Measurements from ENCODE around the gene GOLPH3L.
A peak's percentile ranks its signal among the peaks of the same experiment; 100 is the strongest.
"Not testable (repeated sequence)": the region's sequence is repeated elsewhere in the genome, so short reads cannot be mapped to it uniquely, and the experiment has no call there.

GOLPH3L gene

DNA sequence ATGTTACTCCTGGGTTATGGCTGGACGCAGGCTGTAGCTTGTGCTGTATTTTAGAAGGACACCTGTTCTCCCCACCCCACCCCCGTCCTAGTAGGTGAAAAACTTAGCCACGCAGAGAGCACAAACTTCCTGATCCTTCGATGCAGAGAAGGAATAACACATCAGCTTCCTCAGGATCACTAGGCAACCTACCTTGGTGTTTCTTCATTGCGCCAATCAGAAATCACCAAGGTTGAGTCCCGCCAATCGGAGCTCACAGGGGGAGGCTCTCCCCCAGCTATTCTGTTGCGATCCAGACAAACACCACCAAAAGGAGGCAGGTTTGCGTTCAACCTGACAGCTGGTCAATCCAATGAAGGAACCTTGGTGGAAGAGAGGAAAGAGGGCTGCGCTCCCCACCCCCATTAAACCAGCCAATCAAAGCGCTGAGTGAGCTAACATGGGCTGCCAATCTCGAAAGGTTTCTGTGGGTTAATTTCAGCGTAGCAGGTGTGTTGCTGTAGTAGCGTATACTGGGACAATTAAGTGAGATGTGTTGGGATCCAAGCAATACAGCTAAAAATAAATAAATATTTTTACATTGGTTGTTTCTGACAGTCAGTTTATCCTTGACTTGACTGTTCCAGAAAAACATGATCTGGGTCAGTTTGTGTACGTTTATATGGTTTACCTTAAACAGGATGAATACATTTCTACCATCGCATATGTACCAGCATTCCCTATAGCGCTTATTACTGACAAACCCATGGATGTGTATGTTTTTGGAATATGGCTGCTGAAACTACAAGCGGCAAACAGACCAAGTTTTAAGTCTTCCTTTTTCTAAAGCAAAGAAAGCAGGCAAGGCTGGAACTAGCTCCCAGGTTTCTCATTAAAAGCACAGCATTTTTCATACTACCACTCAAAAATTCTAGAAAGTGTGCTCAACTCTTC, at the start of gene GOLPH3L:
GOLPH3L (minus strand) TSS at position 160 of the 933 bp plus-strand sequence. CDS start 2,316 bp downstream, outside the sequence.
- peak; percentile 100 for DNase-seq

DNA sequence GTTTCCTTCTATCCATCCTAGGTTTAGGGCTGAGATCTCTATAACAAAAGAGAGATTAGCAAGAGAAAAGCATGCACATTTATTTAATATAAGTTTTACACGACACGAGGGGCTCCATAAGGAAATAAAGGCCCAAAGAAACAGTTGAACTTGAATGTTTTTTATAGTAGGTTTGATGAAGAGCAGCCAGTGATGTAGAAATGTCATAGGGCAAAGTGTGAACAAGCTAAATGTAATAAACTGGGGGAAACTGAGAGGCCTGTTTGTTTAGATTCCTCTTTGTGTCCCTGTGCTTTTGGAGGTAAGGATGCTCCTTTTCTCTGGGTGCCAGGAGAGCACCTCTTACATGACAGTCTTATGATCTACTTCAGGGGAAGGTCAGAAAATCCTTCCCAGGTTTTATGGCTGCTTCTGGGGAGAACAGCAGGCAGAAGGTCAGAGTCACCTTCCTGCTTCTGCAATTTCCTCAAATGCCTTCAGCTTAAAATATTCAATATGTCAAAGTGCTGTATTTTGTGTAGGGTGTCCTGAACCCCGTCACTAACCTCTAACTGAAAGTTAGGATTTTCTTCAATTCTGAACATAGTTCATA, 33.3 kb upstream of the GOLPH3L start:
- DNase-seq = no peak

DNA sequence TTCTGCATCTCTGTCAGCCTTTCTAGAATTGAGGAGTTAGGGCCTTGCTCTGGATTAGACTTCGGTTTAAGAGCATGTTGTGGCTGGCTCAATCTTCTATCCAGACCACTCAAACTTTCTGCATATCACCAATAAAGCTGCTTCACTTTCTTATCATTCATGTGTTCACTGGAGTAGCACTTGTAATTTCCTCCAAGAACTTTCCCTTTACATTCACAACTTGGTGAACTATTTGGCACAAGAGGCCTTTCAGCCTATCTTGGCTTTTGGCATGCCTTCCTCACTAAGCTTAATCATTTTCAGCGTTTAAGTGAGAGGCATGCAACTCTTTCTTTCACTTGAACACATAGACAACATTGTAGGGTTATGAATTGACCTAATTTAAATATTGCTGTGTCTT, 27.4 kb upstream of the GOLPH3L start:
- DNase-seq = no peak

DNA sequence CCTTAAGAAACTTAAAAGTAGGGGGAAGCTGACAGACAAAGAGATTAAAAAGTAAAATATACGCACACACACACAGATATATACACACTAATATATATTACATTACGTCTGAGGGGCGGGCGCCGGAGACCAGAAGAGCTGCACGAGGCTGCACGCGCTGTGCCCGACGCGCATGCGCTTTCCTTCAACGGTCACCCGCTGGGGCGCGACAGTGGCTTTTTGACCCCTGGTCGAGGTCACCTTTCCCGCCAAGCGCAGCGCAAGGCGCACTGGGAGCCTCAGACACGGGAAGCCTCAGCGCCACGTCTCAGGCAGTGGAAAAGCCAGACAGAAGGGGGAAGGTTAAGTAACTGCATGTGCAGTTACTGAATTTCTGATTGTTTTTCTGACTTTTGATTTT, 23.7 kb upstream of the GOLPH3L start, which contains the start of gene HORMAD1:
HORMAD1 (minus strand) TSS at position 193 of the 400 bp plus-strand sequence. CDS start 1,390 bp downstream, outside the sequence.
- no peak for DNase-seq

DNA sequence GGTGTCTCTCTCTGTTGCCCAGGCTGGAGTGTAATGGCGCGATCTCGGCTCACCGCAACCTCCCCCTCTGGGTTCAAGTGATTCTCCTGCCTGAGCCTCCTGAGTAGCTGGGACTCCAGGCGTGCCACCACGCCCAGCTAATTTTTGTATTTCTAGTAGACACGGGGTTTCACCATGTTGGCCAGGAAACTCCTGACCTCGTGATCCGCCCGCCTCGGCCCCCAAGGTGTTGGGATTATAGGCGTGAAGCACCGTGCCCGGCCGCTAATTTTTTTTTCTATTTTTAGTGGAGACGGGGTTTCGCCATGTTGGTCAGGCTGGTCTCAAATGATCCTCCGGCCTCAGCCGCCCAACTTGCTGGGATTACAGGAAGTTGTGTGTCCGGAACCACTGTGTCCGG, 23.1 kb upstream of the GOLPH3L start:
- no peak for DNase-seq

DNA sequence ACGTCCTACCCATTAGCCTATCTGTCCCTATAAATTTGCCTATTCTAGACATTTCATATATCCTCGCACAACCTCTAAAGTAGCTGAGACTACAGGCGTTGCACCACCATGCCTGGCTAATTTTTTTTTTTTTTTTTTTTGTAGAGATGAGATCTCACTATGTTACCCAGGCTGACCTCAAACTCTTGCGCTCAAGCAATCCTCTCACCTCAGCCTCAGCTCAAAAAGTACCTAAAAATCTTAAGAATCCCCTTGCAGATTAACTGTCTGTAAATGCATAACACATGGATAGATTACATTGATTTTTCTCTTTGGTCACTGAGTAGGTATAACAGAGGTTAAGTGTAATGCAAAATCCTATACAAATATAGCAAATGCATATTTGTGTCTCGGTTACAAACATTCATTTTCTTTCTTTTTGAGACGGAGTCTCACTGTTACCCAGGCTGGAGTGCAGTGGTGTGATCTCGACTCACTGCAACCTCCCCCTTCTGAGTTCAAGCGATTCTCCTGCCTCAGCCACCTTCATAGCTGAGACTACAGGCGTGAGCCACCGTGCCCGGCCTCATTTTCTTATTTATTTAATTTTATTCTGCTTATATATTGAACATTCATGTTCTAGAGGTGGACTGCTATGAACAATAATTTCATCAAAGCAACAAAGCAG, 21.4 kb upstream of the GOLPH3L start:
- no peak for DNase-seq

DNA sequence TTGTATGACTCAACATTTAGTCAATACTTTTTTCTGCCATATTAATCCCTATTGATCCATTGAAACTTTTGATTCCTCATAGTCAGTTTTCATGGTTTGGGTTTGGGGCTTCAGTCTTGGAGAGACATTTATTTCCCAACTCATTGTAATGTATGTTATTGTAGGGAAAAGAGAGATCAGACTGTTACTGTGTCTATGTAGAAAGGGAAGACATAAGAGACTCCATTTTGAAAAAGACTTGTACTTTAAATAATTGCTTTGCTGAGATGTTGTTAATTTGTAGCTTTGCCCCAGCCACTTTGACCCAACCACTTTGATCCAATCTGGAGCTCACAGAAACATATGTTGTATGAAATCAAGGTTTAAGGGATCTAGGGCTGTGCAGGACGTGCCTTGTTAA, 12.1 kb upstream of the GOLPH3L start:
- not testable (repeated sequence) for DNase-seq

DNA sequence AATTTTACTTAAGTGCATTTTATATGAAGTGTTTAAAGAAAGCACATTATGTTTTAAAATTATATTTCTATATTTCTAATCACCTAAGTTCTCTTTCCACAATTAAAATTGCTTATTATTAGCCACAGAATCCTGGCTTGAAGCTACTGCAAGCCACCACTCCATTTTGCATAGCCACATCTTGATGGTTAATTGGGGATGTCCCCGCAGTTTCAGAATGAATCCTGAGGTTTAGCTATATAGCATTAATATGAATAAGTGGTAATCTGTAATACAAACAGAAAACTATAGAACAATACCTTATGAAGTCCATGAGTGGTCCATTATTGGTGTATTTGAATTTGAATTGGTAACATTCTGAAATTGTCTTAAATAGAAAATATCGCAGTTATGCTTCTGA, 11.6 kb upstream of the GOLPH3L start:
- DNase-seq = no peak

DNA sequence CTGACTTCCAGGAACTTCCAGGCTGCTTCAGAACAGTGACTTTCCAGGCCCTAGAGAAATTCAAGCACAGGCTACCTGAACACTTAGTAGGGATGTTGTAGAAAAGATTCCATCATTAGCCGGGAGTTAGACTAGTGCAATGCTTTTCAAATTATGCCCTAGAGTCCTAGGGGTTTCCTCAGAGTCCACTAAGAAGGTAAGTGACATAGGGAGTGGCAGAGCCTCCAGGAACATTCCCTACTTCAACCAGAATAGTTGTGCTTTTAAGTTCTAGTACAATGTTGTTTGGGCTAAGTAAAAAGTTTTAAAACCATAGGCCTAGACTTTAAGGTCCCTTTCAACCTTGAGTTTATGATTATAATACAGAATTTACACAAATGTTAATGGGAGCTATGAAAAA, 9.1 kb upstream of the GOLPH3L start:
- DNase-seq = no peak

DNA sequence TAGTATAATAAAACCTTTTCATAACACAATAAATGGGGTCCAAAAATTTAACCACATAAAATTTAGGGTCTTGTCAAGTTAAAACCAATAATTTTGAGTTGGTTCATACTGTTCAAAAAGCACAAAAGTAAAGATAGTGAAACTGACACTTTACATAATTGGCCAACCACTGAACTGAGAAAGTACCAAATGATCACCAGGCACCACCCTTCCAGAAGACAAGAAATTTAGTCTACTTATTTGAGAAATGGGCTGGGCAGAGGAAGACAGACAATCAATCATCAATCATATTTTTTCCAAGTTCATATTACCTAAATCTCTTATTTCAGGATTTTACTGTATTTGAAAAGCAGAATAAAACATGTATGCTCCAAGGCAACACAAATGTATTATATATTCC, 6.5 kb upstream of the GOLPH3L start:
- DNase-seq = no peak

DNA sequence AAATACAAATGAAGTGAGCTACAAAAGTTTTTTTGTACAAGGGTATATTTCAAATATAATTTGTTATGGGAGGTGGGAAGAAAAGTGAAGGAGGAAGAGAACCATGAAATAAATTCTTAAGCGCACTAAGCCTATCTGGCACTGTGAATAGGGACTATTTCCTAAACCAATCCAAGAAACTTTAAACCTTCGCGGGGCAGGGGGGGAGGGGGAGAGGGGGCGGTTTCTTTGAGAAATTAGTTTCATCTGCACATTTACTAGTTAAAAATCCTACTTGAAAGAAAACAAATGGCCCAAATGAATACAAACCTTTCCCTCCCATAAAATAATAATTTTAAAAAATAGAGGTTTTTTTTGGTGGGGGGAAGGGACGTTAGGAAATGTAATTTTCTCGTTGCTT, 364 bp downstream of the GOLPH3L start:
- no peak for DNase-seq

DNA sequence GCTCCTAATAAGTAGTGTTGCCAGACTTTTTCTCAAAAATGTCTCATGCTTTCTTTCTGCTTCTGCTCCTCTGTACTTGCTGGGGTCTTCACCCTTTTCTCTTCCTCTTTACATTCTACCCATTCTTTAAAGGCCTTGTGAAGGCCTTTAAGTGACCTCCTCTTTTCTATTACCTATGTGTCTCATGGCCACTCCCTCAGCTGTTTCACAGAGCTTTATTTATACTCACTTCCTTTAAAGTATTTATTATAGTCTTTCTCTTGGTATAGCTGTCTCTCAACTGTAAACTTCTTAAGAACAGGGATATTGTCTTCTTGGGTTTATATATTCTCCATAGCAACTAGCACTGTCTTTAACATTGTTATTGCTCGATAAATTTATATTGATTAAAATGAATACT, 792 bp downstream of the GOLPH3L start:
- no peak for DNase-seq

DNA sequence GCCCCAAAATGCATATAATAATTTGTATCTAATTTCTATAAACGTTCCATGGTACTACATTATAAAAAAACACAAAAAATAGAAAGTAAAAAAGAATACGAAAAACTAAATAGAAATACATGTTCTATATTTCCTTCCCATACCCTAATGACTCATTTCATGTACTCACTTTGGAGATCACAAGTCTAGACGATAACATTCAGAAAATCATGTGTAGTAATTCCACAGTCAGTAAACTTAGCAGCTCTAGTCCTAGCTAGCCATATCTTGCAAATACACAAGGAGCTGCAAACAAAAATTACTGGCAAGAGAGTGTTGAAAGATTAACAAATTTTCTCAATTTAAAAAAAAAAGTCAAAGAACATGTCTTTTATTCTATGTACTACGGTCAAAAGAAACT, 1.4 kb downstream of the GOLPH3L start:
- no peak for DNase-seq

DNA sequence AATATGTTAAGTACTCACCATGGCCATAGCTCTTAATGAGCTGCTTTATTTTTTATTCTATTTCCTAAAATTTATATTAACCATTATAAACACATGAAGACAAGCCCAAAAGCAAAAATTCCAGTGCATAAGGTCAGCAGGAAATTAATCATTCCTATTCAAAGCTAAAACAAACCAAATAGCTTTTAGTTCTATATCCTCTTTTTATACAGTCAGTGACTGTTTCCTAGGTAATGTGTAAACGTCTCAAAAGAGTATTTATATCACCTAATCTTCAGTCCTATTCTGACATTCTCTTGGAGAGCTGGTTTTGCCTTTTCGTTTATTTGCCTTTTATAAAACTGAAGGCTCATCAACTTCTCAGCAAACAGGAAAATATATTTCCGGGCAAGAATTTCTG, 4.2 kb downstream of the GOLPH3L start:
- DNase-seq = no peak

DNA sequence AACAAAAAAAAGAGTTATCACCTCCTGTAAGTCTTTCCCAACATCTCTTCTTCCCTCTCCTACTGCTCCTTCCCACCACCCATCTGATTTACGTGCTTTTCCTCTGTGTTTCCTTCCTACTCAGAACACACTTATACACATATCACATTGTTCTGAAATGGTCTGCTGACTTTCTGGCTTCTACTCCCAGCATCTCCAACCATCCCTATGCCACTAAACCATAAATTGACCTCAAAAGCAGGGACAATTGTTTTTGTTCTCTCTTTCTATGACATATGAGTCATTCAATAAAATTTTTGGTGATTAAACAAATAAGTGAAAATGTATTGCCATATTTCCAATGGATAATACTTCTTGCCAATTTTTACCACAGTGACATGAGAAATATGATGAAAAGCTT, 8.2 kb downstream of the GOLPH3L start:
- no peak for DNase-seq

DNA sequence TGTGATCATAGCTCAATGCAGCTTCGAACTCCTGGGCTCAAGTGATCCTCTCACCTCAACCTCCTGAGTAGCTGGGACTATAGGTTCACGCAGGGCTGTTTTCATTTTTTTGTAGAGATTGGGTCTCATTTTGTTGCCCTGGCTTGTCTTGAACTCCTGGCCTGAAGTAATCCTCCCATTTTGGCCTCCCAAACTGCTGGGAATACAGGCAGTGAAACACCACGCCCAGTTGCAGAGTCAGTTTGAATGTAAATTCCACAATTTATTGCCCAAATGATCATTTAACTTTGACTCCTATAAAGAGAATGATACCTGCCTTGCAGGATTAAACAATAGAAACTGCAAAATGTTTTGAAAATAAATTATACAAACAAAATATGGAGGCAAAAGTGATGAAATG, 10.7 kb downstream of the GOLPH3L start:
- no peak for DNase-seq

DNA sequence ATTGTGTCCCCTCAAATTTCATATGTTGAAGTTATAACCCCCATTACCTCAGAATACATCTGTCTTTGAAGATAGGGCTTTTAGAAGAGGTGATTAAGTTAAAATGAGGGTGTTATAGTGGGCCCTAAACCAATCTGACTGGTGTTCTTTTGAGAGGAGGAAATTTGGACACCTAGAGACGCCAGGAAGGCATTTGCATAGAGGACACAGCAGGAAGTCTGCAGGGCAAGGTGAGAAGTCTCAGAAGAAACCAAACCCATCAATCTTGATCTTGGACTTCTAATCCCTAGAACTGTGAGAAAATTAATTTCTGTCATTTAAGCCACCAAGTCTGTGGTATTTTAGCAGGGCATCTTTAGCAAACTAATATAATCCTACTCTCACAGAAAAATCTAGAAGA, 13.0 kb downstream of the GOLPH3L start:
- DNase-seq = no peak

DNA sequence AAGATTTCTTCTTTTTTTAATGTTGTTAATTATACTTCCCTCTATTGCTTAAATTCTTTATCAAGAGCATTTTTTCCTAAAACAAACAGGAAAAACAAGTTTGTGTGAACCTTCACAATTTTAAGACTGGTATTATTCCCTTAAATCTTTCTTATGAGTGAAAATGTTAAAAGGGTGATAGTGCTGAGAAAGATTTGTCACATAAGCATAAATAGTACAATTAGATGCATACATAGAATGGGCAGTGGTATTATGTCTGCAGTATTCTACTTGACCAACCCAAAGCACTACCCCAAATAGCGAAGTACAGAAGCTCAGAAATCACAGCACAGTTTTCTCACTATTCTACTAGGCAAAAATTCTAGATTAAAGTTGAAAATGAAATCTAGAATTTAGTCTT, 18.0 kb downstream of the GOLPH3L start:
- no peak for DNase-seq

DNA sequence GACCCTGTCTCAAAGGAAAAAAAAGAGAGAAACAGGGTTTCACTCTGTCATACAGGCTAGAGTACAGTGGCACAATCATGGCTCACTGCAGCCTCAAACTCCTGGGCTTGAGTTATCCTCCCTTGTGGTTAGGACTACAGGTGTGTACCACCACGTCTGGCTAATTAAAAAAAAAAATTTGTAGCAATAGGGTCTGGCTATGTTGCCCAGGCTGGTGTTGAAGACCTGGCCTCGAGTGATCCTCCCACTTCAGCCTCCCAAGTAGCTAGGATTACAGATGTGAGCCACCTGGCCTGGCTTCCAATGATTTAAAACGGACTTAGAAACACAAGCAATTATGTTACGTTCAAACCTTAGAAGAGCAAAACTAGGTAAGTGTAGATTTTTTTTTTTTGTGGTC, 22.1 kb downstream of the GOLPH3L start:
- DNase-seq = no peak

DNA sequence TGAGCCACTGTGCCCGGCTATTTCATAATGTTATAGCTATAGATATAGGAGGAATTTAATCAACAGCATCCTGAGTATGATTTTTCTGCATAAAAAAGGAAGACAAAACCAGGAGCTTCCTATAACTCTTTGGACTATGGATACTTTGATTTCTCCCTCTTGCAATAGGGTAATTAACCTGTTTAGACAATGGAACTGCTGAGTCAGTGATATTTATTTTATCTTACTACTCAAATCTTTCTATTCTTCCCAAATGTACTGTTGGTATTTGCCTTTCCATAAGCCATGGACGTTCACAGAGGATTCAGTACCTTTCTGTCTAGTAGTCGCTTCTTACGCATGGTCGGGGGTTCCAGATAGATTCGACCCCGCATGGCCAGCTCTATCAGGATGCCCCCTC, 33.6 kb downstream of the GOLPH3L start:
- no peak for DNase-seq

DNA sequence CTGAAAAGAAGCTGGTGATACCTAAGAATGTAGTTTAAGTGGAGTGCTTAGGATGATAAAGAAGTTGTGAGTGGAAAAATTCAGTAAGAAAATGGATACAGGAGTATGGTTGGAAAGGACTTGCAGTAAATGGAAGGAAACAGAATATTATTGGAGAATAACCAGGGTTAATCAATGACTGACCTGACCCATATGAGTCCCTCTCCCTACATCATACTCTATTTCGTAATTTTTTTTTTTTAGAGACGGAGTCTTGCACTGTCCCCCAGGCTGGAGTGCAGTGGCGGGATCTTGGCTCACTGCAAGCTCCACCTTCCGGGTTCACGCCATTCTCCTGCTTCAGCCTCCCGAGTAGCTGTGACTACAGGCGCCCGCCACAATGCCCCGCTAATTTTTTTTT, 34.1 kb downstream of the GOLPH3L start:
- DNase-seq = no peak

DNA sequence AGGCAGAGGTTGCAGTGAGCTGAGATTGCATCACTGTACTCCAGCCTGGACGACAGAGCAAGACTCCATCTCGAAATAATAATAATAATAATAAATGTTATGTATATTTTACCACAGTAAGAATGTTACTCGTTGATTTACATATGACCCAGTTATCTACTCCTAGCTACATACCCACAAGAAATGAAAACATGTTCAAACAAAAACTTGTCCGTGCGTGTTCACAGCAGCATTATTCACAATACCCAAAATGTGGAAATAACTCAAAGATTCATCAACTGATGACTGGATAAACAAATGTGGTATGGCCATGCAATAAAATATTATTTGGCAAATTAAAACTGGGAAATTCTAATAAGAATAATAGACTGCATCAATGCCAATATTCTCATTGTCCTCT, 35.8 kb downstream of the GOLPH3L start:
- DNase-seq = no peak

DNA sequence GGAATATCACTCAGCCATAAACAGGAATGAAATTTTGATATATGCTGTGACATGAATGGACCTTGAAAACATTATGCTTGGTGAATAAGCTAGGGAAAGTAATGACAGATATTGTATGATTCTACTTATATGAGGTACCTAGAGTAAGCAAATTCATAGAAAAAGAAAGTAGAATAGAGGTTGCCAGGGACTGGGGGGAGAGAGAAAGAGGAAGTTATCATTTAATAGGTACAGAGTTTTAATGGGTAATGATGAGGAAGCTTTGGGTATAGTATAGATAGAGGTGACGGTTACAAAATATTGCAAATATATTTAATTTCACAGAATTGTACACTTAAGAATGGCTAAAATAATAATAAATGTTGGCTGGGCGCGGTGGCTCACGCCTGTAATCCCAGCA, 36.4 kb downstream of the GOLPH3L start:
- DNase-seq = no peak

DNA sequence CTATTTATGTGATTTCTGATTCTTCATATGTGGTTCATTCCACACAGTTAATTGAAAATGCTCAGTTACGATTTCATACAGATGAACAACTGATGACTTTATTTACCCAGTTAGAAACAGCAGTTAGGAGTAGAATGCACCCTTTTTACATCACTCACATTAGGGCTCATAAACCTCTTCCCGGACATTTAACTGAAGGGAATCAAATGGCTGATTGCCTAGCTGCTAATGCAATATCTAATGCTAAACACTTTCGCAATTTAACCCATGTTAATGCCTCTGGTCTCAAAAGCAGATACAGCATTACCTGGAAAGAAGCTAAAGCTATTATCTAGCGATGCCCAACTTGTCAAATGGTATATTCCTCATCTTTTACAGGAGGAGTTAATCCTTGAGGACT, 39.9 kb downstream of the GOLPH3L start:
- not testable (repeated sequence) for DNase-seq
